Subcutaneous abdominal adipose tissue (tissue), 5 donors: ENCODE results near the gene PPP4C.
A peak's percentile ranks its signal among the peaks of the same experiment; 100 is the strongest.

ENCODE experiments used
- H3K27ac ChIP-seq: one replicate; pipeline ENCODE4 v1.7.0; 2013; ENCODE audit warnings: low read depth, mild to moderate bottlenecking, inconsistent platforms, low read length, moderate library complexity
- H3K27me3 ChIP-seq, 5 donors: one replicate each; pipeline ENCODE4 v1.7.0; 2013; ENCODE audit warnings: low read length in 5 of 5, inconsistent platforms in 1 of 5; ENCODE audit not compliant: control insufficient read depth in 5 of 5, insufficient read depth in 4 of 5
- H3K36me3 ChIP-seq, 5 donors: one replicate each; pipeline ENCODE4 v1.7.0; 2013; ENCODE audit warnings: low read length in 5 of 5; ENCODE audit not compliant: control insufficient read depth in 5 of 5, insufficient read depth in 5 of 5
- H3K4me1 ChIP-seq, 5 donors: one replicate each; pipeline ENCODE4 v1.7.0; 2013; ENCODE audit warnings: low read length in 5 of 5, mild to moderate bottlenecking in 3 of 5, moderate library complexity in 1 of 5; ENCODE audit not compliant: control insufficient read depth in 5 of 5, insufficient read depth in 5 of 5
- H3K4me3 ChIP-seq, 5 donors: one replicate each; pipeline ENCODE4 v1.7.0; 2013; ENCODE audit warnings: low read length in 5 of 5, low read depth in 1 of 5
- H3K9ac ChIP-seq, 5 donors: one replicate each; pipeline ENCODE4 v1.7.0; 2013; ENCODE audit warnings: low read length in 5 of 5, mild to moderate bottlenecking in 4 of 5, moderate library complexity in 3 of 5
- H3K9me3 ChIP-seq, 5 donors: one replicate each; pipeline ENCODE4 v1.7.0; 2013; ENCODE audit warnings: low read length in 5 of 5; ENCODE audit not compliant: control insufficient read depth in 5 of 5
- donor health status: healthy.
- donor health status: healthy.
- donor health status: healthy.
- donor health status: healthy.
- donor health status: healthy.

PPP4C gene

GRCh38 chr16:30065943-30066760 lies 9.6 kb upstream of the PPP4C start:
- Histone ChIP-seq H3K36me3 (peaks cover 0 to 43% (median 37%) of the 10 kb centered on the region in 5 donors), H3K4me3 (peak overlapping the region; percentile 89 to 98 (median 96)), H3K9me3 (no peaks in the 10 kb centered on the region), H3K9ac (peak overlapping the region; percentile 87 to 97 (median 95)), H3K27me3 (no peaks in the 10 kb centered on the region), H3K4me1 (peaks cover 21 to 74% (median 69%) of the 10 kb centered on the region in 5 donors), H3K27ac (peak overlapping the region; percentile 98)

DNA sequence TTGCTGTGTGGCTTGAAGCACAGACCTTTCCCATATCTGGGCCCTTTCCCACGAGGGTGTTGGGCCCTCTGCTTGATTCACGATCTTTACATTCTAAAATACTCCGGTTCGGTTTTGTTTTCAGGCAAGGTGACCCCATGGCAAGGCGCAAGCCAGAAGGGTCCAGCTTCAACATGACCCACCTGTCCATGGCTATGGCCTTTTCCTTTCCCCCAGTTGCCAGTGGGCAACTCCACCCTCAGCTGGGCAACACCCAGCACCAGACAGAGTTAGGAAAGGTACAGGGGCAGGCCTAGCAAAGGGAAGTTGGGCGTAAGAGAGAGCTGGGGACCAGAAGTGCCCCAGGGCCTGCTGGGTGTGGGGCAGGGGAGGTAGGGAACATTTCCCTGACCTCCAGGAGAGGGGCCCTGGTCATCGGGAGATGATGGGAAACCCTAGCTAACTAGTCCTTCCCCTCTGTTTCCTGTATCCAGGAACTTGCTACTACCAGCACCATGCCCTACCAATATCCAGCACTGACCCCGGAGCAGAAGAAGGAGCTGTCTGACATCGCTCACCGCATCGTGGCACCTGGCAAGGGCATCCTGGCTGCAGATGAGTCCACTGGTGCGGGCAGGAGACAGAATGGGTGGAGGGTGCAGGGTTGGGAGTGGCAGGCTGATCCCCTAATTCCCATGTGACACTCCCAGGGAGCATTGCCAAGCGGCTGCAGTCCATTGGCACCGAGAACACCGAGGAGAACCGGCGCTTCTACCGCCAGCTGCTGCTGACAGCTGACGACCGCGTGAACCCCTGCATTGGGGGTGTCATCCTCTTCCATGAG lies 8.8 kb upstream of the PPP4C start:
- Histone ChIP-seq H3K9ac (peak overlapping the region; percentile 87 to 97 (median 95)), H3K27me3 (no peaks in the 10 kb centered on the region), H3K27ac (peak overlapping the region; percentile 98), H3K9me3 (no peaks in the 10 kb centered on the region), H3K4me1 (peaks cover 21 to 72% (median 68%) of the 10 kb centered on the region in 5 donors), H3K36me3 (peaks cover 0 to 51% (median 43%) of the 10 kb centered on the region in 5 donors), H3K4me3 (peak overlapping the region; percentile 89 to 98 (median 96))

DNA sequence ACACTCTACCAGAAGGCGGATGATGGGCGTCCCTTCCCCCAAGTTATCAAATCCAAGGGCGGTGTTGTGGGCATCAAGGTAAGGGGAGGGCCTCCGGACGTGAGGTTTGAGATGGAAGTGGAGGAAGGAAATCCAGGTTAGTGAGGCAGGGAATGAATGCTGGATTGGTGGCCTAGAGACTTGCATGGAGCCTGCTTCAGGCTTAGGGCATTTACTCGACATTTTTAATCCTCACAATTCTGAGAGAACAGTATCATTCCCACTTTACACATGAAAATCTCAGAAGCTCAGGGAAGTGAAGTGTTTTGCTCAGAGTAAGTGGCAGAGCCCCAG lies 8.2 kb upstream of the PPP4C start:
- H3K9ac ChIP-seq = peak overlapping the region in 4 of 5 donors; percentile 92 to 97 (median 96)
- H3K27me3 ChIP-seq = no peaks in the 10 kb centered on the region
- H3K9me3 ChIP-seq = no peaks in the 10 kb centered on the region
- H3K27ac ChIP-seq = peak overlapping the region; percentile 98
- H3K36me3 ChIP-seq = peaks cover 0 to 57% (median 47%) of the 10 kb centered on the region in 5 donors
- H3K4me1 ChIP-seq = peaks cover 21 to 72% (median 68%) of the 10 kb centered on the region in 5 donors
- peak overlapping the region; percentile 89 to 98 (median 96) for H3K4me3 ChIP-seq

- H3K27me3 ChIP-seq = no peaks in the 10 kb centered on the region
- peaks cover 21 to 68% (median 64%) of the 10 kb centered on the region in 5 donors for H3K4me1 ChIP-seq
- H3K36me3 ChIP-seq = peaks cover 0 to 63% (median 47%) of the 10 kb centered on the region in 5 donors
- H3K9me3 ChIP-seq = no peaks in the 10 kb centered on the region
- peak overlapping the region in 1 of 5 donors; percentile 56 for H3K9ac ChIP-seq
- H3K4me3 ChIP-seq = peak overlapping the region in 1 of 5 donors; percentile 22
- H3K27ac ChIP-seq = peak overlapping the region; percentile 50
These were observed 7.5 kb upstream of the PPP4C start for GRCh38 chr16:30068333-30068732.

GRCh38 chr16:30068750-30069610 lies 6.8 kb upstream of the PPP4C start:
- peaks cover 0 to 63% (median 47%) of the 10 kb centered on the region in 5 donors for H3K36me3 ChIP-seq
- no peaks in the 10 kb centered on the region for H3K9me3 ChIP-seq
- H3K4me1 ChIP-seq = peaks cover 15 to 62% (median 57%) of the 10 kb centered on the region in 5 donors
- peak overlapping the region; percentile 50 for H3K27ac ChIP-seq
- H3K4me3 ChIP-seq = peak overlapping the region in 2 of 5 donors; percentile 6 to 22
- H3K27me3 ChIP-seq = no peaks in the 10 kb centered on the region
- peak overlapping the region in 2 of 5 donors; percentile 1 to 6 for H3K9ac ChIP-seq

DNA sequence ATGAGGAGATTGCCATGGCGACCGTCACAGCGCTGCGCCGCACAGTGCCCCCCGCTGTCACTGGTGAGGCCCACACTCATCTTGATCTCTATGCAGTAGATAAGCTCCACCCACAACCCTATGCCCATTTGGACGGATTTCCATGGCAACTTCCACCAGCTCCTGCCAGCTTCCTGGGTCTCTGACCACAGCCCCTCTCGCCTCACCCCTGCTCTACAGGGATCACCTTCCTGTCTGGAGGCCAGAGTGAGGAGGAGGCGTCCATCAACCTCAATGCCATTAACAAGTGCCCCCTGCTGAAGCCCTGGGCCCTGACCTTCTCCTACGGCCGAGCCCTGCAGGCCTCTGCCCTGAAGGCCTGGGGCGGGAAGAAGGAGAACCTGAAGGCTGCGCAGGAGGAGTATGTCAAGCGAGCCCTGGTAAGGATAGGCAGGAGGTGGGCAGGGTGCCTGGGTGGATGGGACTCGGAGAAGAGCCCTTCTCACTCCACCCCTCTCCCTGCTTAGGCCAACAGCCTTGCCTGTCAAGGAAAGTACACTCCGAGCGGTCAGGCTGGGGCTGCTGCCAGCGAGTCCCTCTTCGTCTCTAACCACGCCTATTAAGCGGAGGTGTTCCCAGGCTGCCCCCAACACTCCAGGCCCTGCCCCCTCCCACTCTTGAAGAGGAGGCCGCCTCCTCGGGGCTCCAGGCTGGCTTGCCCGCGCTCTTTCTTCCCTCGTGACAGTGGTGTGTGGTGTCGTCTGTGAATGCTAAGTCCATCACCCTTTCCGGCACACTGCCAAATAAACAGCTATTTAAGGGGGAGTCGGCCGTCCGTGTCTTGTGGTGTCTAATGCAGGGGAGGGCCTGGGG lies 6.0 kb upstream of the PPP4C start:
- Histone ChIP-seq H3K4me1 (peaks cover 13 to 55% (median 49%) of the 10 kb centered on the region in 5 donors), H3K9me3 (no peaks in the 10 kb centered on the region), H3K36me3 (peaks cover 0 to 63% (median 47%) of the 10 kb centered on the region in 5 donors), H3K27ac (peak overlapping the region; percentile 41), H3K9ac (peak overlapping the region in 3 of 5 donors; percentile 1 to 23 (median 17)), H3K4me3 (peak overlapping the region in 1 of 5 donors; percentile 6), H3K27me3 (no peaks in the 10 kb centered on the region)

DNA sequence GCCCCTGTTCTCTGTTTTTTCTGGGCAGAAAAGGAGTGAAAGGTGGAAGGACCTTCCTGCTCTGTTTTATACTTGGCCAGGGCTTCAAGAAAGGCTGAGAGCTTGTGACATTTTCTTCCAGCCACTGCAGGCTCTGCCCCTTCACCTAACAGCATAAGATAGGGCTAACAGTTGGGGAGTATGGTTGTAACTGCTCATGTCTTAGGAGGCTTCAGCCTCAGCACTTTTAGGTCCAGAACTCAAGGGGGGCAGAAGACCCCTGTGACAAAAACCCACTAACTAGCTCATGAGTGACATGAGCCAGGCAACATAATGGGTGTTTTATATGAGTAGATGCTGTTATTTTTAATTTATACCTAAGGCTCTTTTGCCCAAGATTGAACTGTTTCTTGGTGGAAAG lies 5.3 kb upstream of the PPP4C start:
- Histone ChIP-seq H3K4me3 (no peak overlapping the region), H3K36me3 (peaks cover 0 to 63% (median 47%) of the 10 kb centered on the region in 5 donors), H3K9me3 (no peaks in the 10 kb centered on the region), H3K27ac (peak overlapping the region; percentile 41), H3K9ac (peak overlapping the region in 2 of 5 donors; percentile 17 to 23), H3K4me1 (peaks cover 13 to 58% (median 45%) of the 10 kb centered on the region in 5 donors), H3K27me3 (no peaks in the 10 kb centered on the region)

DNA sequence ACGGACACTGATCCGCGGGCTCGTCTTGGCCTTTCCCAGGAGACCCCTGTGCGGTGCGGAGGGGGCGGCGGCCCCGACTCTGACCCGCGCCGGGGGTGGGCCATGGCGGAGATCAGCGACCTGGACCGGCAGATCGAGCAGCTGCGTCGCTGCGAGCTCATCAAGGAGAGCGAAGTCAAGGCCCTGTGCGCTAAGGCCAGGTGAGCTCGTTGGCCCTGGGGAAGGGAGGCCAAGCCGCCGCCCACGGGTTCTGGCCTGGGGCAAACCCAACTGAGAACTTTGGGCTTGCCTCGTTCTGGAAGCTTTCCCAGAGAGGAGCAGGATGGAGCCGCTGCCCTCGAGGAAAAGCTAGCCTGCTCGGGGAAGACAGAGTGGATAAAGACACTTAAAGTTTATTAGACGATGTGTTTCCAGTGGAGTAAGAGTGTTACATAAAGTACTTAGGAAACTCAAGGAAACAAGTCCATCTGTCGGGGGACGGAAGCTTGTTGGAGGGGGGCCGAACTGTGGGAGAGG lies 540 bp downstream of the PPP4C start:
- Histone ChIP-seq H3K36me3 (peaks cover 0 to 53% (median 44%) of the 10 kb centered on the region in 5 donors), H3K9me3 (no peaks in the 10 kb centered on the region), H3K4me3 (peak overlapping the region; percentile 77 to 92 (median 83)), H3K27me3 (no peaks in the 10 kb centered on the region), H3K4me1 (peaks cover 7 to 31% (median 24%) of the 10 kb centered on the region in 5 donors), H3K9ac (peak overlapping the region; percentile 79 to 98 (median 84)), H3K27ac (peak overlapping the region; percentile 88)
